HG03039 (cell line): ENCODE results near the gene MYO5A.
"Not testable (repeated sequence)": the region's sequence is repeated elsewhere in the genome, so short reads cannot be mapped to it uniquely, and the experiment has no call there.

ENCODE experiments used
- ATAC-seq: cut with Tn5 transposase; IDR thresholded peaks from one replicate; pipeline ENCODE4 v1.9.1; 2021; ENCODE audit warnings: mild to moderate bottlenecking, moderate library complexity; ENCODE audit not compliant: unreplicated experiment

Gene MYO5A

DNA sequence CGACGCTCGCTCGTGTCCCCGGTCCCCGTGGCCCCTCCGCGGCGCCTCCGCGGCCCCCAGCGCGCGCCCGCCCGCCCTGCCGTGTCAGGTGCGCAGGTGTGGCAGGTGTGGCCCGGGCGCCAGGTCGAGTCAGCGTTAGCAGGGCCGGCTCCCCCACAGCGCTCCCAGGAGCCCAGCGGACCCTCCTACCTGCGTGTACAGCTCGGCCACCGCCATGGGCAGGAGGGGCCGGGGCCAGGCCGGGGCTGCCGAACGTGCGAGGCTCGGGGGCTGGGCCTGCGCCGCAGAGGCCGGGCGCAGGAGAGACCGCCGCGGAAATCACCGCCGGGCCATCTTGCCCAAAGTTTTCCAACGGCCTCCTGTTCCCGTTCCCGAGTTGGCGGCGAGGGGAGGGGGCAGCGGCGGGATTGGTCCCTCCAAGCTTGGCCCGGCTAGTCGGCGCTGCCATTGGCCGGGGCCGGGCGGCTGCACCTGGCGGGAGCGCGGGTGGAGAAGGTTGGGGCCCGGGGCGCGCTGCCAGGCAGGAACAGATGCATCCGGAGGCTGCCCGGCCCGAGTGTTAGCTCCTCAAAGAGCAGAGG is 233.2 kb downstream of the MYO5A start, which contains the start of gene MYO5C:
TSS of gene MYO5C (minus strand) at position 384 of the 581 bp plus-strand sequence. CDS start at position 216, 168 bp downstream.
- no peak for ATAC-seq

DNA sequence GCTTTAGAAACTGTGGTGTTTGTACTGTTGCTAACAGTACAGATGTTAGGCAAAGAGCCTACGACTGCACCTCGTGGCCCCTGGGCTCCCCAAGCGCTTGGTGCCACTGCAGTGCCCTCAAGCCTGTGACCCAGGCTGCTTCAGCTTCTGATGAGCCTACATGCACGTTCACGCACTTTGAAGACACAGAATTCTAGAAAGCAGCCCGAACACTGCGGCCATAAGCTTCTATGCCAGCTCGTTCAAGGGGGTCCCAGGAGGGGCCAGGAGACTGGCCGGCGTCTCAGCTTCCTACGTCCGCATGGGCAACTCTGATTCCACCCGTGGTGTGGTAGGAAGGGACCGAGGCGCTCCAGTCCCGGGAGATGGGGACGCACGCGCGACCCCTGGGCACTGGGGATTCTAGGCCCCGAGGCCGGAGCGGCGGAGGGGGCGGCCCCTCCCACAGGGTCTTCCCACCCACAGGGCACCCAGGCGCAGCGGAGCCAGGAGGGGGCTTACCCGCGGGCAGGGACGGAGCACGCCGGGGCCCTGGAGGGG is 233.7 kb downstream of the MYO5A start:
- no peak for ATAC-seq

DNA sequence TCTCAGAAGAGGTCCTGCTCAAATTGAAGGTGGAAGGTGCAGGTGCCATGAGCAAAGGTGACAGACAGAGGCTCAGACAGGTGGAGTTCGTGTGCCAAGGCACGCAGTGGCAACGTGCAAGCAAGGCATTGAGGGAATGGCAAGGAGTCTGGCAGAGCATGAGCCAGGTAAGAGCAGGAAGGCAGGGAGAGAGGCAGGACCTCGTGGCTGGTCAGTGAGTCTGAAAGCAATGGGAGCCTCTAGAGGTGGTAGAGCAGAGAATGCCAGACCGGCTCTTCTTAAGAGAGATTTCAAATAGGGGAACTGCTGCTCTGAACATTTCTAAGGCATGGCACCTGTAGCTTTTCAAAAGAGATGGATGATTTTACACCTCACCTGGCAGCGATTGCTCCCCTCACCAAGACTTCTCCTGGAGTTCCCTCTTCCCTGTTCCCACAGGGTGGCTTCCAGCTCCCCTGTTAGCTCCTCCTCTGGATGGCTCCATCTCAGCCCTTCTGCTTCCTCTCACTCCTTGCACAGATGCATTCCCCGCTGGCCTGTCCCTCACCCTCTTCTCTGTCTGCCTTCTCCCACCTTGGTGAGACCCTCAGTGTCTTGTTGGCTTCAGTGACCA is 235.8 kb downstream of the MYO5A start:
- ATAC-seq: no peak

DNA sequence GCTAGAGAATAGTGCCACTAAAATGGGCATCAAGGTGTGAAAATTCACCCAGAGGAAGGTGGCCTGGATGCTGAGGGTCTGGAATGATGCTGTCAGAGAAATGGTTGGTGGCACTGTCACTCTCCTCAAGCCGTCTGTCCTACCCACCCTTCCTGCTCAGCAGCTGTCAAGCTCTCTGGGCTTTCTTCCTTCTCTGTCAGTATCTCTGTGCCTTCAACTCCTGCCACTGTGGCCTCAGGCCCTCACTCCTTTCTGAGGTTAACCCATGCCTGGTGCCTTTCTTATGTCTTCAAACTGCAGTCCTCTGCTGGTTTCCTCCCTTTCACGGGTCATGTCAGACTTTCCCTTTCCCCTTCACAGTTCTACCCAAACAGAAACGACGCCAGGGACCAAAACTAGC is 237.5 kb downstream of the MYO5A start:
- no peak for ATAC-seq

DNA sequence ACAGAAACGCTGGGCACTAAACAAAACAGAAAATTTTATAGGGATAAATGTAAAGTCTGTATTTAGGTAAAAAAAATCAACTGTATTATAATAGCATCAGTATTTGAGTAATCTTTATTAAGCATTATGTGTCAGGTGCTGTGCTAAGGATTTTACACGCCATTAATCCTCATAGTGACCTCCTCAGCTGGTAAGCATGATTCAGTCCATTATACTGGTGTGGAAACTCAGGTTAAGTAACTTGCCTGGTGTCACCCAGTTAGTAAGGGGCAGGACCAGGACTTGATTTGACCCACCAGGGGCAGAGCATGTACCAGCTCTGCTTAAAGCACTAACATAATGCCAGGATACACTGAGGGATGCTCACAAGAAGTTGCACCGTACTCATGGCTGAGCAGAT is 237.9 kb downstream of the MYO5A start:
- ATAC-seq: no peak

DNA sequence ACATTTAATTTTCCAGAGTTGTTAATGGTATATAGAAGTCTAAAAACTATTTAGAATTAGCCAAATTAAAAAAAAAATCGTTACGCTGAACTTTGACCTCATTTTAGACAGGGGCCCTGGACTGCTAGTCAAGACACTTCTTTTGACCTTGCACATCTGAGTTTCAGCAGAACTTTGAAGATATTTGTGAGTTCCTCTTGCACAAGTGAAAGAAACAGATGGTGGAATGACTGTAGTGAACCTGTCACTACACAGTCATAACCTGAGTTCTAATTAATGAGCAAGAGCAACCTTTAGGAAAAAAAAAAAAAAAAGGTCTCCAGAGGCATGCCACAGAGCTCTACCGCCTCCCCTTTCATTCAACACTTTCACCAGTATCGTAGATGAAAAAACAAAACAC is 238.4 kb downstream of the MYO5A start:
- ATAC-seq: no peak

DNA sequence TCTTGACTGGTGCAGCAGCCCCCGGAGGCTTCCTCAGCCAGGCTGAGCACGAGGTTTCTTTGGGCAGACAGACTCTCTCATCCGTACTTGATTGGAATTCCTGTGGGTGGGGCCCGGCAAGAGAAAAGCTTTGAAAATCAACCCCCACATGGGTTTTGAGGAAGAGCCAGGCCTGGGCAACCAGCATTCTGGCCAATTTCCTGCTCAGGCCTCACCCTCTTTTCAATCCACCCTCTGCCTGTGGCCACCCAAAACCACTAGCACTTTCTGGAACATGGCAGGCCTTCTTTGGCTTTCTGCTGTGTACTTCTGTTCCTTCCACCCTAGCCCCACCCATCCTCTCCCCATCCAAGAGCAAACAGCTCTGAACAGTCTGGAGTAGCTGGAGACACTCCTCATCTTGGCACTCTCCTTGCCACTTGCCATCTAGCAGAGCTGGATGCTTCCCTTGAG is 239.0 kb downstream of the MYO5A start:
- no peak for ATAC-seq

DNA sequence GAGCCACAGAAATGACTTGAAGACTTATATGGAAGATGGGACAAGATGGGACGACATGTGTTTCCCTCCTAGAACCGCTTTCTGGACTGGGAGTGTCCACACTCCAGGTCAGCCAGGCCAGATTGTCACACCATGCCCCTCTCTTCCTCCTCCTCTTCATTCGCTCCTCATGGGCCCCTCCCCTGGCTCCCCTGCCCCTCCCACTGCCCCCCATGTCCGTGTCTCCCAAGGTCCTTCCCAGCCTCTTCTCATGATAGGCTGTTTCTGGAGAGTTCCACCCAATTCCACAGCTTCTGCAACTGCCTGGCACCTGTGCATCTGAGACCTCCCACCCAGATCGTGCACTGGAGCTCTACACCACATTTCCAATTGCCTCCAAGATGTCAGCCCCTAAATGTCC is 239.7 kb downstream of the MYO5A start:
- ATAC-seq: no peak

DNA sequence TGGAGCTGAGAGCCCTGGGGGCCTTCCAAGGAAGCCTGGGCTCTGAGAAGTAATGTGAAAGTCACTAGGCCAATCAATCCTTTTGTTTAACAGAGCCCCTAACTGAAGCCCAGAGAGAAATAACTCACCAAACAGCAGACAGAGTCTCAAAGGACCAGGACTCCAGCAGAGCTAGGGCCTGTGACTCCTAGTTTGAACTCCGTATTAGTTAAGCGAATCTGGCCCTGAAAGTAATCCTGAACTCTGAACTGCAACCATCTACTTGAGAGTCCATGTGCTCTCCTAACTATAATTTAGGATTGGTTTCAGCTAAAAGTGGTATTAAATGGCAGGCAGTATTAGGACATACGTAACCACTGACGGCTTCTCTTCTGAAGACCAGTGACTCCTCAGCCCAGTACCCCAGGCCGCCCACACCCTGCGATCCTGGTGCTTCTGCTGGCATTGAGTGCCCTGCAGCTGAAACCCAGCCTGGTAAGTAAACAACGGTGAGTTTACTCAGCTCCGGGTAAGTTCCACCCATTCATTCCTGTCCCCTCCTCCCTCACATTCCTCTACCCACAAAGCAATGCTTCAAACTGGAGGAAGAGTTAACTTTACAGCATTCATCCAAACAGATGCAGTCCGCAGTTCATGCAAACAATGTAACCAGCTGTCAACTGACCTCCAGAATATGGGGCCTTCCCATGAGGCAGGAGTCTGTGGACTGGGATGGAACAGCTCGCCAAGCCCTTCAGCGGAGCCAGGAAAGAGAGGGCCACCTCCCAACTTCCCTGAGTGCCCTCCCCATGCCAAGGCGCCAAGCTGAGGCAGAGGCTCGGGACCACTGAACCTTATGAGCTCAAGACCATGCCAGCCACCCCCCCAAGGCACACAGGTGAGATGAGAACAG is 240.4 kb downstream of the MYO5A start:
- ATAC-seq: no peak

DNA sequence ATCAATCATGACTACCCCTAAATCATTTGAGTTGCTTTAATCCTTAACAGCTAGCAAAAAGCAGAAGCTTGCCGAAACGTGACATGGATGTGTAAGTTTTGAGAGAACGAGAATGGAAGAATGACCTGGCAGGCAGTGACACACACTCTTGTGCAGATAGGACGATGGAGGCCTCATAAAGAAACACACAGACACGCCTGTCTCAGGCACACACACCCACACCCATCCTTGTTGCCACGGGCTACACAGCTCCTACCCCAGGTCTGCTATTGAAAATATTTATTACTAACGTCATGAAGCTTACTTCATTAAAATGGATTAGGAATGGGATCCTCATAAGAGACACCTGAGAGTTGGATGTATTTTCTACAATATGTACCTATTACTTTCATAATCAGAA is 241.6 kb downstream of the MYO5A start:
- ATAC-seq: no peak

DNA sequence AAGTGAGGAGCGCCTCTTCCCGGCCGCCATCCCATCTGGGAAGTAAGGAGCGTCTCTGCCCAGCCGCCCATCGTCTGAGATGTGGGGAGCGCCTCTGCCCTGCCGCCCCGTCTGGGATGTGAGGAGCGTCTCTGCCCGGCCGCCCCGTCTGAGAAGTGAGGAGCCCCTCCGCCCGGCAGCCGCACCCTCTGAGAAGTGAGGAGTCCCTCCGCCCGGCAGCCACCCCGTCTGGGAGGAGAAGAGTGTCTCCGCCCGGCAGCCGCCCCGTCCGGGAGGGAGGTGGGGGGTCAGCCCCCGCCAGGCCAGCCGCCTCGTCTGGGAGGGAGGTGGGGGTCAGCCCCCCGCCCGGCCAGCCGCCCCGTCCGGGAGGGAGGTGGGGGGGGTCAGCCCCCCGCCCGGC is 242.7 kb downstream of the MYO5A start:
- not testable (repeated sequence) for ATAC-seq

DNA sequence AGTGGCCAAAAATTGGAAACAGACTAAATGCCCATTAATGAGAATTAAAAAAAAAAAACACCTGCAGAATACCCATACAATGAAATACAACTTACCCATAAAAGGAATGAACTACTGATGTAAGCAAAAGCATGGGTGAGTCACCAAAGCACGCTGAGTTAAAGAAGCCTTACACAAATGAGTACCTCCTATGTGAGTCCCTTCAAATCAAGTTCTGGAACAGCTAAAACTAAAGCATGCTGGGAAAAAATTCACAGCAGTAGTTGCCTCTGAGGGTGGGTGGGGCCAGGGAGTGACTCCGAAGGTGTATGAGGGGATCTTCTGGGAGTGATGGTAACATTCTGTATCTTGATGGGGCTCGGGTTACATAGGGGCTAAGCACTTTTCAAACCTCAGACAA is 244.5 kb downstream of the MYO5A start:
- ATAC-seq: no peak

DNA sequence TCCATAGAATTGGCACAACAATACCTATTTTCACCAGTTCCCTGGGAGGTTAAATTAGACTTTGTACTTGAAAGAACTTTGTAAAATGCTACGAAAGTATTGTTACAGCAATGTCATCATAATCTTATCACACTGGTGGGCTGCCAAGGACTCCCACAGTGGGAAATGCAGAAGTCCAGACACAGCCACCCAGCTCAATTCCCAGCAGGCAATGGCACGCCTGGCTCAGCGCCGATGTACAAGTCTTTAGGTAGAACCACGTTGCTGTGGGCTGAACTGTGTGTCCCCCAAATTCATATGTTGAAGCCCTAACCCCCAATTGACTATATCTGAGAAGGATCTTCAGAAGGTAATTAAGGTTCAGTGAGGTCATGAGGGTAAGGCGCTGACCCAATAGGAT is 245.4 kb downstream of the MYO5A start:
- ATAC-seq: no peak

DNA sequence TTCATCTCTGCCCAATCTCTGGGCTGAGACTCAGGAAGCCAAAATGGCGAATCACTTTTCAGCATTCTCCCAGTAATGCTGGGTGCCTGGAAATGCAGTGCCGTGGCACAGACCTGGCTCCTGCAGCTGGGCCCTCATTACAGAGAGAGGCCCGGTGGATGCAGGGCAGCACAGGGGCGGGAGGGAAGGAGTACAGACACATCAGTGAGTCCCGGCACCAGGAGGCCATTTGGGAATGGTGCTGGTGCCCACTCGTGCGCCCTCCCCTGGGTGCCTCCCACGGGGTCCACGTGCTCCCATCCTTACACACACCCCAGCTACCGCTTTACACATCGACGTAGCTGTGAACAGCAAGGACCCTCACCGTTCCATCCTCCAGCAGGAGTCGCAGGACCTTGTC is 246.3 kb downstream of the MYO5A start:
- ATAC-seq: no peak

DNA sequence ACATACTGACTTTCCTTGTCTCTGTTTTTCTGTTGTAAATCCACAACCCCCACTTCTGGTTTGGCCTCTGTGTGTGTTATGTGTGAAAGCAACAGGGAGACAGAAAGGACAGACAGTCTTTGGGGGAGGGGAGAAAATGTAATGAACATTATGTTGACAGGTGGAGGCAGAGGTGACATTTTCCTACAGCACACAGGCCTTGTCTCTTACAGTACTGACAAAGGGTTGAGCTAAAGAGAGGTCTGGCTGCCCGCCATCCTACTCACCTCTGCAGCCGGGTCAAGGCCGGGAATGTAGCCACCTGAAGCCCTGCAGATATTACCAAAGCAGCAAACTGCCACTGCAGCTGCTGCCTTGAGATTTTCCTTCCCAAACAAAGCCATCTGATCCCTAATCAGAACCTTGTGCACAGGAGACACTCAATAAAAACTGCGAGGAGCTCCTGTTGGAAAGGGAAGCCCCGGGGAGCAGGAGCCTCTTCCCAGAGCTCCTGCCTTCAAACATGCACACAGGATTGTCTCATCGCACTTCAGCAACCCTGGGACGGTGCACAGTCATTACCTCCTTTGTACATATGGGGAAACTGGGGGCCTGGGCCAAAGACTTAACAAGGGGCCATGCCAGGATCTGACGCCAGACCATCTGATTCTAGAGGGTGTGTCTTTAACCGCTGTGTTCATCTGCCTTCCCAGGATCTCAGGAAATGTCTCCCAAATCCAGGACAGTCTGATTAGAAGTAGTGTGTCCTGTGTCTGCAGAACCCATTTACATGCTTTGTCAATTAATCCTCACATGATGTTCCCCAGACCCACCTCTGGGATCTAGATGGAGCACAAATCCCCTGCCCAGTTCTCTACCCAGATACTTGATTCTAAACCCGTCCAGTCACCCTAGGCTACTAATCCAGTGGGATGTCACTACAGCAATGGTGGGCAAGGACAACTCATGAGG is 247.3 kb downstream of the MYO5A start:
- no peak for ATAC-seq

DNA sequence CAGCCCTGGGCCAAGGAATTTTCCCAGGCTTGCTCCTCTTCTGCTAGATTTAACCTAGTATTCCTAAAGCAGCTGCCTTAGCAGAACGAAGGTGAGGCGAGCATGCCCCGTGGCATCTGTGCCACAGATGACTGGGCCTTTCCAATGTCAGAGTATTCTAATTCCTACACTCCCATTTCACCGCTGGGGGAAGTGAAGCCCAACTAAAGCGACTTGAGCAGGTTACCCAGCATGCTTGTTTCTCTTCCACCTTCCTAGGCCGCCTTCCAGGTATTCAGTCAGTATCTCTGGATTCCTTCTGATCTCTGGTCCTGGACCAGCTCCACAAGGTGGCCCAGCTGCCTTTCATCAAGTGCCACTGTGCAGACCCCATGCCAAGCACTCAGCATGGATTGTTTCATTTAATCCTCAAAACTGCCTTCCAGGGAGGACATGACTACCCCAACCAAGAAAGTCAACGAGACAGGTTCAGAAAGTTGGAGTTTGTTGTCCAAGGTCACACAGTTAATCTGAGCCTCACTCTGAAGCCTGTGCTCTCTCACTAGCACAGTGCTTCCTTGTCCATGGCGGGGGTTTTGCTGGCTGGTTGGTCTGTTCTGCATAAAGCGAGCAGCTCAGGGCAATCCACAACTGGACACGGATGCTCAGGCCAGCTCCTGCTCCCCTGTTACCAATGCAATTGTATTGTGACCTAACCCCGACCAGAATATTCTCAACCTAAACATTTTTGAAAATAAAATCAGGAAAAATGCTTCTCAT is 248.2 kb downstream of the MYO5A start:
- ATAC-seq: no peak

DNA sequence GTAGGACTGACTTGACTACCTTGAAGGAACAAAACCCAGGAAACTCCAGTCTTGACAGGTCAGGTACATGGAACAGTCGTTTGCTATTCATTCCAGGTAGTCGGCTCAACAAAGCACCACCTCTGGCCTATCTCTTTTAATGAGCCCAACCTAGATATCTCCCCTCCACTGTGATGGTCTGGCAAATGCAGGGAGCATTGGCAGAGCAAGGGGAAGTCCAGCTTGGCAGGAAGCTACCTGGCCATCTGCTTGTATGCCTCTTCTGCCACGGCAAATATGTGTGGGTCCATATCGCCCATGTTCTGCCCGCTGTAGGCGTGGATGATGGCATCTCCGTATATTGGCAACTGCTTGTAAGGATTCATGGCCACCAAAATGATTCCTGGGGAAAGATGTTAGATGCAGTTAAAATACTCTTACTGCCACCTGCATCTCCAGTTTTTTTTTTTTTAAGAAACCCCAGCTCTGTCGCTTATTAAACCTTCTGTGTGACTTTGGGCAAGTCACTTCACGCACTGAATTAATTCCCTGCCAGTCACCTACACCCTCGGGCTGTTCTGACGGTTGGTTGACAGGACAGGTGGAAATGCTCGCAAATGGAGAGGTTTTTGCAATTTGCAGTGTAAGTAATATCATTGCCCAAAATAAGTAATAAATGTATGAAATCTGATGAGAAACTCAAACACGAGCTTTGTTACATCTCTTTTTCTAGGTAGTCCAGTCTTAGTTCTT is 249.9 kb downstream of the MYO5A start:
- ATAC-seq: no peak

DNA sequence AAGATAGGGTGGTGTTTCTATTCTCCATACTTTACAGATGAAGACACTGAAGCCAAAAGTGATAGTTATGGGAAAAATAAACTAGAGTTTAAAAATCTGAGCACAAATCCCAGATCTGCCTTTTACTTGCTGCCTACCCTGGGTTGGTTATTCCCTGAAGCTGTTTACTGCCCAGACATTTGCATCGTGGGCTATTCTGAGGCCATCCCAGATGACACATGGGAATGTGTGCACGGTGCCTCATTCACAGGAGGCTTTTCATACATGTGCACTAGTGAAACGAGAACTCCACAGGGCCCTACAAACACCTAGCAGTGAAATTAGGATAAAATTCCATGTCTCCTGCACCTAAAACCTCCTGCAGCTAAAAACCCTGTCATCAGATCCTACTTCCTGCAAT is 250.5 kb downstream of the MYO5A start:
- ATAC-seq: no peak

DNA sequence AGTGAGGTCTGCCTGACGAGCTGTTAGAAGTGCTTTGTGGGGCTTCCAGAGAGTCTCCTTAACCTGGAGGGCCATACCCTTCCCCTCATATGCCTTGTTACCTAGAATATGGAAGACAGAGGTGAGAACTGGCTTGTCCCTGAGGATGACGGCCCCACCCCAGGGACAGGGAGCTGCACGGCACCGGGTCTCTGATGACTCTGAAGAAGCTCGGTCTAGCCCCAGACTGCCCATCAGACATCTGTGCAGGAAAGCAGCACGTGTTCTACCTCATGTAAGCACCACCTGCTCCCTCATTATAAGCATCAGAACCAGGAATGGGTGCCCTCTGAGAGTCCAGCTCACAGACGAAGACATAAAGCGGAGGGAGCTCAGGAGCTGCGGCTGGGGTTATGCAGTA is 251.1 kb downstream of the MYO5A start:
- no peak for ATAC-seq
